Measurements from ENCODE around the gene PTGIR. TPM values are rescaled to one million over a fixed set of nuclear protein-coding genes. Genes with fewer than 3 reads are reported as not detected.

Gene PTGIR
- total and polyA plus RNA-seq, 2 donors from 2014 or later: 7.5 to 10.1 TPM

DNA sequence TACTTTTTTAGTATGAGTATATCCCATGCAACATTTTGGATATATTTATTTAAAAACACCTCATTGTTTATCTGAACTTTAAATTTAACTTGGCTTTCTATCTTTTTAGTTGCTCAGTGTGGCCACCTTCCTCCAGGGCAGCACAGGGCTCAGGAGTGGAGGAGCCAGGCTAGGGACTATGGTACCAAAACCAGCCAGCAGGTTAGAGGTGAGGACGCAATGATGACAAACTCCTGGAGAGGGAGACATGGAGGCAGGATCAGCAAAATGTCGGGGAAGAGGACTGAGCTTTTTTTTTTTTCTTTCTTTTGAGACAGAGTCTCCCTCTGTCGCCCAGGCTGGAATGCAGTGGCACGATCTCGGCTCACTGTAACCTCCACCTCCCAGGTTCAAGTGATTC is 53.4 kb downstream of the PTGIR start:
- peak in 1 of 5 donors; percentile 26 for DNase-seq
- FAIRE-seq: no peak
- H3K27me3 ChIP-seq (ENCODE audit: control insufficient read depth, insufficient read depth, low read length): no peaks in the 10 kb centered on the region
- H3K27ac ChIP-seq (ENCODE audit: low read depth in 2 of 2, low read length in 2 of 2): no peak overlapping the region
- intact Hi-C loops (cut with DNase I): no loop called here
- H3K4me3 ChIP-seq (ENCODE audit: low read length in 3 of 3): no peak overlapping the region
- no peaks in the 10 kb centered on the region for H3K4me1 ChIP-seq (ENCODE audit: control insufficient read depth in 2 of 3, insufficient read depth in 2 of 3, low read depth in 1 of 3, low read length in 3 of 3)
- no peak overlapping the region for H3K9ac ChIP-seq (ENCODE audit: low read length in 3 of 3)
- H3K36me3 ChIP-seq (ENCODE audit: control insufficient read depth in 2 of 3, insufficient read depth in 3 of 3, low read length in 3 of 3): no peaks in the 10 kb centered on the region
- H3K9me3 ChIP-seq (ENCODE audit: control insufficient read depth in 2 of 3, insufficient read depth in 1 of 3, low read length in 3 of 3): no peaks in the 10 kb centered on the region
- no peak for TF ChIP-seq CTCF (IDR thresholded peaks at IDR 0.05; ENCODE audit: borderline replicate concordance, extremely low read depth, insufficient read depth)

Other genes with a start within 250 kb of the PTGIR start
- gene CCDC8, start 211.5 kb downstream of the PTGIR start, total RNA-seq: 18.9 TPM
- 21.0 TPM for gene CCDC8, start 211.5 kb downstream of the PTGIR start, polyA plus RNA-seq (ENCODE audit: insufficient read depth, low read depth, low replicate concordance)
- gene PNMA8C, start 196.2 kb downstream of the PTGIR start, total RNA-seq: 0.09 TPM
- 0.09 TPM for gene PNMA8C, start 196.2 kb downstream of the PTGIR start, polyA plus RNA-seq (ENCODE audit: insufficient read depth, low read depth, low replicate concordance)
- 16.2 TPM for gene PNMA8A, start 153.5 kb downstream of the PTGIR start, total RNA-seq
- 12.5 TPM for gene PNMA8A, start 153.5 kb downstream of the PTGIR start, polyA plus RNA-seq (ENCODE audit: insufficient read depth, low read depth, low replicate concordance)
- 1.3 TPM for gene PNMA8B, start 129.2 kb downstream of the PTGIR start, total RNA-seq
- gene PNMA8B, start 129.2 kb downstream of the PTGIR start, polyA plus RNA-seq (ENCODE audit: insufficient read depth, low read depth, low replicate concordance): 0.67 TPM
- gene CALM3, start 23.8 kb downstream of the PTGIR start, total RNA-seq: 217 TPM
- 350 TPM for gene CALM3, start 23.8 kb downstream of the PTGIR start, polyA plus RNA-seq (ENCODE audit: insufficient read depth, low read depth, low replicate concordance)
- gene GNG8, start 11.1 kb upstream of the PTGIR start, total RNA-seq: not detected
- gene GNG8, start 11.1 kb upstream of the PTGIR start, polyA plus RNA-seq (ENCODE audit: insufficient read depth, low read depth, low replicate concordance): not detected
- 10.4 TPM for gene DACT3, start 36.1 kb upstream of the PTGIR start, total RNA-seq
- 5.4 TPM for gene DACT3, start 36.1 kb upstream of the PTGIR start, polyA plus RNA-seq (ENCODE audit: insufficient read depth, low read depth, low replicate concordance)
- gene PRKD2, start 92.0 kb upstream of the PTGIR start, total RNA-seq: 69.8 TPM
- gene PRKD2, start 92.0 kb upstream of the PTGIR start, polyA plus RNA-seq (ENCODE audit: insufficient read depth, low read depth, low replicate concordance): 26.7 TPM
- gene FKRP, start 121.0 kb upstream of the PTGIR start, total RNA-seq: 20.5 TPM
- gene FKRP, start 121.0 kb upstream of the PTGIR start, polyA plus RNA-seq (ENCODE audit: insufficient read depth, low read depth, low replicate concordance): 11.8 TPM
- 74.9 TPM for gene STRN4, start 121.4 kb upstream of the PTGIR start, total RNA-seq
- 31.5 TPM for gene STRN4, start 121.4 kb upstream of the PTGIR start, polyA plus RNA-seq (ENCODE audit: insufficient read depth, low read depth, low replicate concordance)
- gene SLC1A5, start 163.5 kb upstream of the PTGIR start, total RNA-seq: 93.9 TPM
- gene SLC1A5, start 163.5 kb upstream of the PTGIR start, polyA plus RNA-seq (ENCODE audit: insufficient read depth, low read depth, low replicate concordance): 42.1 TPM
- 105 TPM for gene AP2S1, start 225.8 kb upstream of the PTGIR start, total RNA-seq
- 226 TPM for gene AP2S1, start 225.8 kb upstream of the PTGIR start, polyA plus RNA-seq (ENCODE audit: insufficient read depth, low read depth, low replicate concordance)
- gene ARHGAP35, start 235.9 kb upstream of the PTGIR start, total RNA-seq: 53.6 TPM
- 14.0 TPM for gene ARHGAP35, start 235.9 kb upstream of the PTGIR start, polyA plus RNA-seq (ENCODE audit: insufficient read depth, low read depth, low replicate concordance)